Activated CD8-positive, alpha-beta memory T cell treated with anti-CD3 and anti-CD28 coated beads, Interleukin-2, amount 50 U/mL, for 1 hour (primary cell): ENCODE results near the gene RUNX2.

Experiments used
- DNase-seq: peaks from one replicate; pipeline ENCODE4 v3.0.0-alpha.2; 2020; ENCODE audit errors: extremely low read depth

The RUNX2 gene

GRCh38 chr6:45677381-45678284 lies 349.5 kb downstream of the RUNX2 start:
- DNase-seq = no peak

DNA sequence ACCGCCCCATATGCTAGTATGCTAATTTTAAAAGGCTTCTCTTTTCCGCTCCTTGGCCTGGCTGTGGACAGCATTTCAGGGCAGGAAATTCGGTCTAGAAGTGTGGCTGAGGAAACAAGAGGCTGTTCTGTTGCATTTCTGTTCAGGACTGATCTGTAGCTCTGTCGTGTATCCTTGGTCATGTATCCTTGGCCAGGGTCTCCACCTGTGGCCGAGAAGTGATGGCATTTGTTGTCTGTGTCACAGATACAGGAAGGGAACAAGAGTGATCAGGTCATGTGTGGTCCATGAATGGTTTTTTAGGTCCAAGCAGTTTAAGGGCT lies 350.1 kb downstream of the RUNX2 start:
- DNase-seq = no peak

DNA sequence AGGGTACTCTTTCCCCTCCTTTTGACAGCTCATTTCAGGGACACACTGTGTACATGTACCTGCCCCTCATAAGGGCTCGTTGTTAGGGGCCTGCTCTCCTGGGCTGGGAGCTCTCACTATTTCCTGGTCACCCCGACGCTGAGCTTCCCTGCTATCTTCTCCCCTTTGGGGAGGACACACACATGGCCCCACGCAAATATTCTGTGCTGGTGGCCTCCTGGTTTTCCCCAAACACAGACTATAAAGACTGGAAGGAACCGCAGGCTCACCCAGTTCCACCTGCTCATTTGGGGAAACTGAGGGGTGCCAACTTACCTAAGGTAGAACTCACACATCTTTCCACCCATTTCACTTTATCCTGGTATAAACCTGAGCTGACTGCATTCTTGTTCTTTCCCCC lies 351.0 kb downstream of the RUNX2 start:
- DNase-seq = no peak

DNA sequence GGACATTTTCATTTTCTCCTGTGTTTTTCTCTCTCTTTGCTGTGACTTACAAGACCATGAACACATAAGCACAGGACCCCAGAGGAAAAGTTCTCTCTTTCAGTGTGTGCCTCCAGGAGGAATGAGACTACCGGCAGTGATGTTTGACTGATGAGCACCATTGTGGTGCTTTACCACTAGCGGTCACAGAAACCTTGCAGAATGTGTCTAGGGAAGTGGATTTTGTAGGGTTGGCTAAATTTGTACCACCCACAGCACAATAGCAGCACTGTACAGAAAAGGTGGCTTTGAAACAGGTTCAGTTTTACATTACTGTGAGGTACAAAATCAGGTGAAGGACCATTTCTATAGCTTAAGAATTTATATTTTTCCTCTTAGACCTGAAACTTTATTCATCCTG lies 351.5 kb downstream of the RUNX2 start:
- DNase-seq = no peak

GRCh38 chr6:45681860-45682511 lies 353.9 kb downstream of the RUNX2 start:
- no peak for DNase-seq

GRCh38 chr6:45684476-45684875 lies 356.3 kb downstream of the RUNX2 start:
- no peak for DNase-seq

- DNase-seq = no peak
These were observed 356.9 kb downstream of the RUNX2 start for GRCh38 chr6:45685076-45685475.

DNA sequence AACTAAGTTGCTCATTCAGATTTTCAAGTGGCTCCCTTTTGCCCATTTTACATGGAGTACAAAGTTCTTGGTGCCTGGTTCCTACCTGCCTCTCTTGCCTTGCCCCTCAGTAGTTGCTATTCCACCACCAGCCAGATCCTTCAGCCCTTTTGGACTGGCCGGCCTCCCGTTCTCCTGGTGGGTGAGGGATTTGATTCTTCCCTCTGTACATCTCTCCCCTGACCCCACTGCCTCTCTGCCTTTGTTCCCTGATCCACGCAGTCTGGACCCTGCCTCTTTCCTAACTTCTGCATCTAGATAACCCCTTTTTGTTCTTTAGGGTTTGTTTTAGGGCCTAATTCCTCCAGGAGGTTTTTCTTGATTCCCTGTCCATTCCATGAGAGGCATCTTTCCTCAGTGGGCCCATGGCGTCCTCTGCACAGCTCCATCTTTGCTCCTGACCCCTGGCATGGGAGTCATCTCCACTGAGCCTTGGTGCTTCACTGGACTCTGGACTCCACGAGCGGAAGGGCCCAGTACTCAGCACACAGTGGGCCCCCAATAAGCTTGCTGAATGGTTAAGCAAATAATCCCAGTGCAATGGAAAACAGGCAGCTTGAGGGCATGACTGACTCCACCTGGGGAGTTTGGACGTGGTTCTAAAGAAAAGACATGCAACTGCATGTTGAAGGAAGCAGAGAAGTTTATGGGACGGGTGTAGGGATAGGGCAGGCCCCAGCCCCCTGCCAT lies 358.9 kb downstream of the RUNX2 start:
- no peak for DNase-seq

DNA sequence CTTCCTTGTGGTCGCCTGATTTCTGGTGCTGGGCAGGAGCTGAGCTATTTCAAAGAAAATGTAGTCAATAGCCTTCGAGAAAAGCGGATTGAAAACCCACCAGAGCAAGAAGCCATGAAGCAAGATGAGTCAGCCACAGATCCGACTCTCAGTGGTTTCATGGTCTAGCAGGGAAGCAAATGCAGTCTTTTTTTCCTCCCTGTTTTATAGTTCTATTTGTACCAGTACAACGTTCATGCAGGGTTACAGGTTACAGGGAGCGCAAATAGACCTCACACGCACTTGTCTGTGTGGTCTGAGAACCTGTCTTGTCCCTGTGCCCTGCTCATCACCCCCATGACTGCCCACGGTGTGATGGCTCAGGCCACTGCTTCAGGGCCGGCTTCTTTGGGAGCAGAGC lies 359.4 kb downstream of the RUNX2 start:
- no peak for DNase-seq

- no peak for DNase-seq
These were observed 360.1 kb downstream of the RUNX2 start for GRCh38 chr6:45688180-45688579.

- no peak for DNase-seq
These were observed 361.9 kb downstream of the RUNX2 start for GRCh38 chr6:45689926-45690615.

- no peak for DNase-seq
These were observed 362.7 kb downstream of the RUNX2 start for GRCh38 chr6:45690846-45691245.

- DNase-seq = no peak
These were observed 363.3 kb downstream of the RUNX2 start for GRCh38 chr6:45691426-45691825.

GRCh38 chr6:45692021-45692420 lies 363.9 kb downstream of the RUNX2 start:
- no peak for DNase-seq

GRCh38 chr6:45696738-45697137 lies 368.6 kb downstream of the RUNX2 start:
- DNase-seq = no peak

DNA sequence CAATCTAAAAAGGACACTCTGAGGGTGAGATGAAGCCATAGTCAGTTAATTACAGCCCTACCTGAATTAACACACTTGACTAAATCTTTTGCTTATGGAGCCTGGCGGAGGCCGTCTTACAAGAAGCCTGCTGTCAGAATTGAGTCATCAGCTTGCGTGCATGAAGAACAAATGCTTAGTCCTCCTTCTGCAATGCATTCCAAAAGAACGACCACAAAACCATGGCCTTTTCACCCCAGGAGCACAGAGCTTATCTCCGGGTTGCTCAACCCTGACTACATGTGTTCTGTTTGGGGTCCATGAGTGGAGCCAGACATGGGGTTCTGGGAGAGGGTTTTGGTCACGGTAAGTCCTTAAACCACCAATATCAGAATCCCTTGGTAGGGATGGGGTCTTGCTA lies 369.5 kb downstream of the RUNX2 start:
- DNase-seq = no peak

- no peak for DNase-seq
These were observed 369.9 kb downstream of the RUNX2 start for GRCh38 chr6:45698046-45698445.

- no peak for DNase-seq
These were observed 371.5 kb downstream of the RUNX2 start for GRCh38 chr6:45699663-45700062.

DNA sequence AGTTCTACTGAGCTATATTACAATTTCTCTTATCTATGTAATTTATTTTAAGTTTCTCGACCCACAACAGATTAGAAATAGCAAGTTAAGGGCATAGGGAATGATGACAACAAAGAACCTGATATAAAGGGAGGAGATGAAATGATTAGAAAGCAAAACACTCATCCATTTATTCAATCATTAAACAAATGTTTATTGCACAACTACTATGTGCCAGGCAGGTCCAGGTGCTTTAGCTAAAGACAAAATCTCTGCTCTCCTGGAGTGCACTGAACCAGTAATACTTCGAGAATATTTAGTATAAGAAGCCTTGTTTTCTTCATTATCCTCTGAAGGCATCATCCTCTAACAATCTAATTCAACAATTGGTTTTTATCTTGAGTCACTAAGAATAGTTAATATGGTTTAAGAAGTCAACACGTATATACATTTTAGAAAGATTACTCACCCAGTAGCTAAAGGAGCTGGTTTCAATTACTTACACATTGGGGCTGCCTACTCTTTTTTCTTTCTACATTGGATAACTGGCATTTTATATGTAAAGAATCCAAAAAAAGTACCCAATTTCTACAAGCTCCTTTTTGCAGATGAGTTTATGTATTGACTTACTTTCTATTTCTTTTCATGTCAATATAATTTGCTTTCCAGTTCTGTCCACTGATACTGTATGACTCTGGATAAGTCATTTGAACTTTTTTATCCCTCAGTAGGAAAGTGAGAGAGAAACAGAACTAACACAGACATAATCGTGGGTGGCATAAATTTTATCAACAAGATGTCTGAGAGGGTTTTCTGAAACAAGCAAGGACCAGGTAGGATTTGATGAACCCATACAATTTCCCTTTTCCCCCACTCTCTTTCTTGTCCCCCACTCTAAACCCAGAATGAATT lies 375.0 kb downstream of the RUNX2 start:
- DNase-seq = no peak

DNA sequence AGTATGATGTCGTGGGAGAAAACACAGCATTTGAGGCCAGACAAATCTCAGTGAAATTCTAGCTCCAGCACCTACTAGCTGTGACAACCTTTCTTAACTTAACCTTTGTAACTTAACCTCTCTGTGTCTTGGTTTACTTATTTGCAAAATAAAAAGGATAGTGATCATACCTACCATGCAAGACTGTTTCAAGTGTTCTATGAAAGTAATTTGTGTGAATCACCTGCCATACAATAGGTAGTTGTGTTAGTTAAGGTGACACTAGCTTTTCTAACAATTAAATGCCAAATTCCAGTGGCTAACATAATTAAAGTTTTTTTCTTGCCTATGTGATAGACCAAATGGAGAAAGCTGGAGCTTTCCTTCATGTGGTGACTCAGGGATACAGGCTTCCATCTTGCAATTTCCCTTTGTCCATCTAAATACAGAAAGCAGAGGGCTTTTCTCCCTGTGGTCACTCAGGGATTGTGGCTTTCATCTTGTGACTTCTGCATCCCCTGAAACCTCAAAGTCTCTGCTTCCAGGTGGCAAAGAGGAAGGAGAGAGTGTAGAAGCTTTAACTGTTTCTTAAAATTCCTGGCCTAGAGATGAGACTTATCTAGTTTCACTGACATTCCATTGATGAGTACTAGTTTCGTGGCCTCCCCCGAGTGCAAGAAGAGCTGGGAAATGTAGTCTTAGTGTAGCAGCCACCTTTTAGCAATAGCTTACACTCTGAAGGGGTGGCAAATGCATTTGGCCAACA lies 376.1 kb downstream of the RUNX2 start:
- DNase-seq = no peak
